ENCODE measurements around the gene CELSR2. TPM values are rescaled to one million over a fixed set of nuclear protein-coding genes. Genes with fewer than 3 reads are reported as not detected.
"Not testable (repeated sequence)": the region's sequence is repeated elsewhere in the genome, so short reads cannot be mapped to it uniquely, and the experiment has no call there.

Gene CELSR2
- total RNA-seq, 1 experiment from 2014 or later, result 17.1 TPM

- H3K9ac ChIP-seq (ENCODE audit: low read length), result no peak overlapping the region
- ChIA-PET POLR2A (interaction anchor here (1.1 kb wide), 1 partner anchor 22 kb away, joined by 3 read pairs; the partner anchor contains the start of gene PSRC1), CTCF (no interaction called here), RAD21 (ENCODE audit: low non-redundant PET in 1 of 2, low total read pairs in 2 of 2, uncharacterized antibody in 2 of 2, unreplicated experiment in 2 of 2) (no interaction called here)
- H3K79me2 ChIP-seq (ENCODE audit: insufficient read depth, low read length), result no peaks in the 10 kb centered on the region
- intact Hi-C loops (cut with micrococcal nuclease), result no loop called here
- no TSS peak for BruUV-seq (replicated peaks)
- DNase-seq (ENCODE audit: low read depth, low spot score) (no peak), ATAC-seq (no peak)
- no peak overlapping the region for H3K4me2 ChIP-seq (ENCODE audit: low read length)
- TF ChIP-seq SP1 (IDR thresholded peaks at IDR 0.05; ENCODE audit: low read depth) (no peak), ZFX (IDR thresholded peaks at IDR 0.05) (no peak), POLR2AphosphoS5 (IDR thresholded peaks at IDR 0.05; ENCODE audit: low read depth, low read length) (no peak)
- 0 out of 4 replicates have a peak, but pooled peaks cover 0 to 3% of the 10 kb centered on the region in 2 experiments for H3K4me1 ChIP-seq (ENCODE audit: control insufficient read depth in 1 of 2, insufficient read depth in 2 of 2, low read length in 2 of 2)
- no peaks in the 10 kb centered on the region for H4K20me1 ChIP-seq (ENCODE audit: insufficient read depth)
- no peak overlapping the region for H3K4me3 ChIP-seq (replicated peaks in 1 of 2; ENCODE audit: low read depth in 1 of 2, low read length in 2 of 2)
- no peak overlapping the region for H3K27ac ChIP-seq (ENCODE audit: low read depth, low read length)
- H3K9me3 ChIP-seq (ENCODE audit: control insufficient read depth in 1 of 2, insufficient read depth in 1 of 2, low read depth in 1 of 2, low read length in 2 of 2), result no peaks in the 10 kb centered on the region
- no peaks in the 10 kb centered on the region for H3K36me3 ChIP-seq (ENCODE audit: control insufficient read depth in 1 of 2, insufficient read depth in 2 of 2, low read length in 2 of 2)
- no peak overlapping the region for H2AFZ ChIP-seq (ENCODE audit: low read depth, low read length, poor library complexity, severe bottlenecking)
- H3K9me2 ChIP-seq (ENCODE audit: insufficient read depth), result no peaks in the 10 kb centered on the region
- no peaks in the 10 kb centered on the region for H3K27me3 ChIP-seq (ENCODE audit: insufficient read depth, low read length)
These were observed 55.0 kb downstream of the CELSR2 start for GRCh38 chr1:109304226-109304920.

DNA sequence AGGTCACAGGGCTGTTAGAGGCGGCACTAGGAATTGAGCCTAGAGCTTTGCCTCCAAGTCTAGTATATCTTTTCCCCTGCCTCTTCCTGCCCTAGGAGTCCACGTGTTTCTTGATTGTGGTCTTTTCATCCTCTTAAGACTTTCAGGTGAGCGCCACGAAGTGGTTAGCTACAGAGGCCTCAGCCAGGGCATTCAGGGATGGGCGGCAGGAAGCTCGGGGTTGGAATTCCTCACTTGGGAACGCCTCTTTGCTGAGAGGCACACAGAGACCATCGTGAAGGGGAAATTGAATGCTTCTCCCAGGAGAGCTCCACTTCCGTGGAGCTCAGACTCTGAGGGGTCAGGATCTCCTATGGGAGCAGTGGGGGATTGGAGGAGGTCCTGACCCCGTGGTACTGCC is 56.7 kb downstream of the CELSR2 start:
- CTCF ChIA-PET, ATAC-seq: not testable (repeated sequence)

More for the DNA sequence above, 56.7 kb downstream of the CELSR2 start:
- H3K9ac ChIP-seq (ENCODE audit: low read length); POLR2A ChIA-PET; H3K36me3 ChIP-seq (ENCODE audit: control insufficient read depth in 1 of 2, insufficient read depth in 2 of 2, low read length in 2 of 2); H4K20me1 ChIP-seq (ENCODE audit: insufficient read depth); H3K27me3 ChIP-seq (ENCODE audit: insufficient read depth, low read length); H3K4me1 ChIP-seq (ENCODE audit: control insufficient read depth in 1 of 2, insufficient read depth in 2 of 2, low read length in 2 of 2); H3K79me2 ChIP-seq (ENCODE audit: insufficient read depth, low read length); H3K4me2 ChIP-seq (ENCODE audit: low read length); intact Hi-C loops (cut with micrococcal nuclease); H2AFZ ChIP-seq (ENCODE audit: low read depth, low read length, poor library complexity, severe bottlenecking); H3K9me3 ChIP-seq (ENCODE audit: control insufficient read depth in 1 of 2, insufficient read depth in 1 of 2, low read depth in 1 of 2, low read length in 2 of 2); BruUV-seq (replicated peaks); H3K4me3 ChIP-seq (replicated peaks in 1 of 2; ENCODE audit: low read depth in 1 of 2, low read length in 2 of 2); H3K9me2 ChIP-seq (ENCODE audit: insufficient read depth); H3K27ac ChIP-seq (ENCODE audit: low read depth, low read length); DNase-seq (ENCODE audit: low read depth, low spot score); RAD21 ChIA-PET (ENCODE audit: low non-redundant PET in 1 of 2, low total read pairs in 2 of 2, uncharacterized antibody in 2 of 2, unreplicated experiment in 2 of 2): not testable (repeated sequence)
